Kidney (tissue), 14 donors: ENCODE results near the gene DYNLT4. TPM values are rescaled to one million over a fixed set of nuclear protein-coding genes. Genes with fewer than 3 reads are reported as not detected.

Experiments used
- DNase-seq, 5 donors: peaks; one replicate each; pipeline ENCODE4 v3.0.0-alpha.2; 2013 to 2020
- FAIRE-seq: peaks from 2 replicates; lab custom pipeline; 2012; peaks lifted over from hg19 to GRCh38; lab: Jason Lieb, UNC
- H3K27ac ChIP-seq, 2 donors: one replicate each; pipeline ENCODE4 v1.7.0; 2013; ENCODE audit warnings: low read depth in 2 of 2, low read length in 2 of 2, inconsistent platforms in 1 of 2
- H3K27me3 ChIP-seq: one replicate; pipeline ENCODE4 v1.7.1; 2013; ENCODE audit warnings: low read length, inconsistent platforms; ENCODE audit not compliant: control insufficient read depth, insufficient read depth
- H3K36me3 ChIP-seq, 3 donors: one replicate each; pipeline versions ENCODE4 v1.7.0 to v1.7.1; 2013; ENCODE audit warnings: low read length in 3 of 3, control low read depth in 1 of 3, inconsistent platforms in 1 of 3; ENCODE audit not compliant: insufficient read depth in 3 of 3, control insufficient read depth in 2 of 3
- H3K4me1 ChIP-seq, 3 donors: one replicate each; pipeline versions ENCODE4 v1.7.0 to v1.7.1; 2013; ENCODE audit warnings: low read length in 3 of 3, inconsistent platforms in 1 of 3, low read depth in 1 of 3; ENCODE audit not compliant: control insufficient read depth in 2 of 3, insufficient read depth in 2 of 3
- H3K4me3 ChIP-seq, 3 donors: one replicate each; pipeline versions ENCODE4 v1.7.0 to v1.8.1; 2013; ENCODE audit warnings: low read length in 3 of 3, control low read depth in 1 of 3, inconsistent platforms in 1 of 3
- H3K9ac ChIP-seq, 3 donors: one replicate each; pipeline versions ENCODE4 v1.7.0 to v1.7.1; 2013; ENCODE audit warnings: low read length in 3 of 3, control low read depth in 1 of 3, inconsistent platforms in 1 of 3
- H3K9me3 ChIP-seq, 3 donors: one replicate each; pipeline versions ENCODE4 v1.7.0 to v1.7.1; 2013; ENCODE audit warnings: low read length in 3 of 3, control low read depth in 1 of 3, inconsistent platforms in 1 of 3; ENCODE audit not compliant: control insufficient read depth in 2 of 3, insufficient read depth in 1 of 3
- intact Hi-C: fragments of 100-400 bp; cut with DNase I; formaldehyde crosslinking; loops from one replicate; pipeline ENCODE4 v1.11.1; 2022
- polyA plus RNA-seq: library from polyadenylated mRNA; stranded (reverse); fragments of 350-450 nt; fragmentation: Illumina TruSeq; extraction: RNeasy Lipid Tissue Mini Kit (QIAGEN cat#74804); gene quantifications from one replicate; pipeline ENCODE4 v1.2.3, GENCODE V29; 2014; ENCODE audit warnings: low read depth, low replicate concordance; ENCODE audit not compliant: insufficient read depth
- total RNA-seq: library from RNA; stranded (reverse); fragmentation: NEBNext Ultra II Directional; extraction: Animal tissue kit (Norgen Biotek cat#: 25700); gene quantifications from one replicate; pipeline ENCODE4 v1.2.1, GENCODE V29; 2021
- TF ChIP-seq, protein P1 (sequence below): IDR thresholded peaks from 3 replicates; pipeline ENCODE4 v1.5.1; 2012; ENCODE audit warnings: mild to moderate bottlenecking, moderate library complexity, borderline replicate concordance; ENCODE audit not compliant: insufficient read depth; ENCODE audit errors: extremely low read depth
- donor health status: control.
- donor health status: control.
- donor health status: control.
- donor health status: control.
- donor health status: control.
- donor health status: DM: yes; HTN: yes; CAD: no.
- donor health status: Normal renal cell carcinoma (clear cell type).

DYNLT4 gene
- total and polyA plus RNA-seq, 2 donors from 2014 or later: 1.2 TPM; not detected in 1

DNA sequence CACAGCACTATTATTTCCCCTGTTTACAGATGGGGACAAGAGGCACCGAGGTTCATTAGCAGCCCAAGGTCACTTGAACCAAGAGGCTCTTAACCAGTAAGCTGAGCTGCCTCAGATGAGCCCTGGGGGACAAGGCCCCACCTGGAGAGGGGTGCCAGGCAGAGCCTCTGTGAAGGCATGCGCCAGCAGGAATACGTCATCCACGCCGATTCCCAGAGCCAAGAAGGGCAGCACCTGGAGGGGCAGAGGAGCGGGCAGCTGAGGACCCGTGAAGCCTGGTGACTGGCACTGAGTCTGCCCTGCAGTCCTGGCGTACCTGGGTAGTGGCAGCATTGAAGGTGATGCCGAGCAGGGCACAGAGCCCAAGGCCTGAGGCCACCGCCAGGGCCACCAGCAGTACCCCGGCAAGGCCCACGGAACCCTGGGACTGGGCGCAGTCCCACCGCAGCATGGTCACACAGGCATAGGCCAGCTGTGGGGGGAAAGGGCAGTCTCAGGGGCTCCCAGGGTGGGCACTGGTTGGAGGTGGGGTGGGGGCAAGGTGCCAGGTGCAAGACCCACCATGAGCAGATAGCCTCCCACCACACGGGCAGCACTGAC lies 21.8 kb upstream of the DYNLT4 start:
- Histone ChIP-seq H3K9ac (no peak overlapping the region), H3K4me3 (no peak overlapping the region), H3K9me3 (no peaks in the 10 kb centered on the region), H3K4me1 (no peaks in the 10 kb centered on the region), H3K27me3 (no peaks in the 10 kb centered on the region), H3K27ac (no peak overlapping the region), H3K36me3 (no peaks in the 10 kb centered on the region)
- FAIRE-seq (no peak), DNase-seq (peak in 1 of 5 donors; percentile 64)
- intact Hi-C loops: no loop called here
- TF ChIP-seq, protein P1, sequence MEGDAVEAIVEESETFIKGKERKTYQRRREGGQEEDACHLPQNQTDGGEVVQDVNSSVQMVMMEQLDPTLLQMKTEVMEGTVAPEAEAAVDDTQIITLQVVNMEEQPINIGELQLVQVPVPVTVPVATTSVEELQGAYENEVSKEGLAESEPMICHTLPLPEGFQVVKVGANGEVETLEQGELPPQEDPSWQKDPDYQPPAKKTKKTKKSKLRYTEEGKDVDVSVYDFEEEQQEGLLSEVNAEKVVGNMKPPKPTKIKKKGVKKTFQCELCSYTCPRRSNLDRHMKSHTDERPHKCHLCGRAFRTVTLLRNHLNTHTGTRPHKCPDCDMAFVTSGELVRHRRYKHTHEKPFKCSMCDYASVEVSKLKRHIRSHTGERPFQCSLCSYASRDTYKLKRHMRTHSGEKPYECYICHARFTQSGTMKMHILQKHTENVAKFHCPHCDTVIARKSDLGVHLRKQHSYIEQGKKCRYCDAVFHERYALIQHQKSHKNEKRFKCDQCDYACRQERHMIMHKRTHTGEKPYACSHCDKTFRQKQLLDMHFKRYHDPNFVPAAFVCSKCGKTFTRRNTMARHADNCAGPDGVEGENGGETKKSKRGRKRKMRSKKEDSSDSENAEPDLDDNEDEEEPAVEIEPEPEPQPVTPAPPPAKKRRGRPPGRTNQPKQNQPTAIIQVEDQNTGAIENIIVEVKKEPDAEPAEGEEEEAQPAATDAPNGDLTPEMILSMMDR: no peak

DNA sequence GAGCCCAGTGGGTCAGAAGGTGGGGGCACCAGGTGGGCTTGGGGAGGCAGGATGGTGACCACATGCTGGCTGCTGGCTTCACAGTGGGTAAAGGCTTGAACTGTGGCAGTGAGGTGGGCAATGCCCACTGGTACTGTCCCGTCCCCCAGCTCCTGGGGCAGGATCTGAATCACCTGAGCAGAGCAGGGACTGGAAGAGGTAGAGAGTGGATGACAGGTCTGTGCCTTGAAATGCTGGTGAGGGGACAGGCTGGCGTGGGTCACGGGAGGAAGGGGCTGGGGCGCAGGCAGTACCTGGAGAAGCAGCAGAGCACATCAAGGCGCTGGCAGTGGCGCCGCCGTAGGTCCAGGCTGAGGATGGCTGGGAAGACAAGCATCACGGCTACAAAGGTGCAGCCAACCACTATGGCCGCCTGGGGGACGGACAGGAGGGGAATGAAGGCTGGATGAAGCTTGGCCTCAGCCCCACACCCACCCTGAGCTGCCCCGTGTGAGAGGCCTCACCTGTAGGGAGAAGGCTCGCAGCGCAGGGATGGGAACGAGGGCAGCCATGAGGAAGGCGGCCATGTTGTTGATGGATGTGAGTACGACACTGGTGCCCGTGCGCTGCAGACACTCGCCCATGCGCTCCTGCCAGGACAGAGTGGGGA lies 21.0 kb upstream of the DYNLT4 start:
- no peaks in the 10 kb centered on the region for H3K27me3 ChIP-seq
- DNase-seq (no peak), FAIRE-seq (no peak)
- H3K36me3 ChIP-seq: no peaks in the 10 kb centered on the region
- H3K27ac ChIP-seq: no peak overlapping the region
- TF ChIP-seq, protein P1: no peak
- intact Hi-C loops: no loop called here
- H3K4me1 ChIP-seq: no peaks in the 10 kb centered on the region
- no peak overlapping the region for H3K4me3 ChIP-seq
- H3K9ac ChIP-seq: no peak overlapping the region
- H3K9me3 ChIP-seq: no peaks in the 10 kb centered on the region

DNA sequence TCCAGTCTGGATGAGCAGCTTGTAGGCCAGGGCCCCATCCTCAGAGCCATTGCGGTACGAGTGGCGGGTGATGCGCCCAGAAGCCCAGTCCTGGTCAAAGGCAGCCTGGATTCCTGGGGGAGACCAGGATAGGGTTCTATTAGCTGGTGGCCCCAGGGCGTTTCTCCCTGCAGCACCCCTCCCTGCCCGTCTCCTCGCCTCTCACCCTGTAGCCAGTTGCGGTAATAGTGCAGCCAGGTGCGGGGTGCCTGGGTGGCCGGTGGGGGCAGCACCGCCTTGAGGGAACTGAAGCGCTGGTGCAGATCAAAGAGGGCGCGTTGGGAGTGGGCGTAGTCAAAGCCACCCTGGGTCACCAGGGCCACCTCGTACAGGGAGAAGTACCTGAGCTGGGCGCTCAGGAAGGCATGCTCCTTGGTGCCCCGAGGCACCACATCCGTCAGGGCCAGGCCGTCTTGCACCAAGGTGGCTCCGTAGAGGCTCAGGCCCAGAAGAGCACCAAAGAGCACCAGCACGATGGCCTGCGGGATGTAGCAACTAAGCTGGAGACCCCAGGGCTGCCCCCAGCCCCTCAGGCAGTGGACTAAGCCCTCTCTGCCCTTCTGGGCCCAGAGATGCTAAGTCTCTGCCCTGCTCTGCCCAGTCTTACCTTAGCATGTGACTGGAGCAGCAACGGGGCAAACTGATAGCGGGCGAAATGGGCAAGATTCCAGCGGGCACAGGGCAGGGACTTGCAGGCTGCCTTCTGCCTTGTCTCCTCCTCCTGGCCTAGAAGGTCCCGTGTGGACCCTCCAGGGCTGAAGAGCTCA lies 20.2 kb upstream of the DYNLT4 start:
- H3K4me3 ChIP-seq: no peak overlapping the region
- no peak overlapping the region for H3K9ac ChIP-seq
- H3K27ac ChIP-seq: no peak overlapping the region
- H3K27me3 ChIP-seq: no peaks in the 10 kb centered on the region
- FAIRE-seq (no peak), DNase-seq (peak in 1 of 5 donors; percentile 71)
- no peaks in the 10 kb centered on the region for H3K36me3 ChIP-seq
- no peaks in the 10 kb centered on the region for H3K9me3 ChIP-seq
- intact Hi-C loops: no loop called here
- H3K4me1 ChIP-seq: no peaks in the 10 kb centered on the region
- TF ChIP-seq, protein P1: no peak
